Ectodermal cell (in vitro differentiated cells): Measurements from ENCODE around the gene NSF.
A peak's percentile ranks its signal among the peaks of the same experiment; 100 is the strongest.

Experiments
- H3K27ac ChIP-seq: 2 replicates; pipeline ENCODE4 v1.7.0; 2013; ENCODE audit warnings: mild to moderate bottlenecking, low read depth, low read length; ENCODE audit not compliant: insufficient read depth, poor library complexity, severe bottlenecking
- H3K27me3 ChIP-seq: 2 replicates; pipeline ENCODE4 v1.7.0; 2013; ENCODE audit warnings: mild to moderate bottlenecking, low read length; ENCODE audit not compliant: insufficient read depth, control insufficient read depth, poor library complexity, severe bottlenecking
- H3K36me3 ChIP-seq: one replicate; pipeline ENCODE4 v1.7.0; 2013; ENCODE audit warnings: low read length; ENCODE audit not compliant: control insufficient read depth, insufficient read depth
- H3K4me1 ChIP-seq: one replicate; pipeline ENCODE4 v1.7.0; 2013; ENCODE audit warnings: low read length; ENCODE audit not compliant: control insufficient read depth, insufficient read depth
- H3K4me3 ChIP-seq: 2 replicates; pipeline ENCODE4 v1.7.0; 2013; ENCODE audit warnings: low read depth, low read length, control low read depth; ENCODE audit not compliant: insufficient read depth
- H3K9me3 ChIP-seq: 2 replicates; pipeline ENCODE4 v1.7.0; 2013; ENCODE audit warnings: mild to moderate bottlenecking, low read length, moderate library complexity; ENCODE audit not compliant: control insufficient read depth
- WGBS, 2 experiments: methylation state at CpG; one replicate each; pipeline ENCODE4 v1.1.7; 2013; ENCODE audit warnings: missing lambda C conversion rate in 2 of 2; 5-methylcytosine and 5-hydroxymethylcytosine counted together

Gene NSF

DNA sequence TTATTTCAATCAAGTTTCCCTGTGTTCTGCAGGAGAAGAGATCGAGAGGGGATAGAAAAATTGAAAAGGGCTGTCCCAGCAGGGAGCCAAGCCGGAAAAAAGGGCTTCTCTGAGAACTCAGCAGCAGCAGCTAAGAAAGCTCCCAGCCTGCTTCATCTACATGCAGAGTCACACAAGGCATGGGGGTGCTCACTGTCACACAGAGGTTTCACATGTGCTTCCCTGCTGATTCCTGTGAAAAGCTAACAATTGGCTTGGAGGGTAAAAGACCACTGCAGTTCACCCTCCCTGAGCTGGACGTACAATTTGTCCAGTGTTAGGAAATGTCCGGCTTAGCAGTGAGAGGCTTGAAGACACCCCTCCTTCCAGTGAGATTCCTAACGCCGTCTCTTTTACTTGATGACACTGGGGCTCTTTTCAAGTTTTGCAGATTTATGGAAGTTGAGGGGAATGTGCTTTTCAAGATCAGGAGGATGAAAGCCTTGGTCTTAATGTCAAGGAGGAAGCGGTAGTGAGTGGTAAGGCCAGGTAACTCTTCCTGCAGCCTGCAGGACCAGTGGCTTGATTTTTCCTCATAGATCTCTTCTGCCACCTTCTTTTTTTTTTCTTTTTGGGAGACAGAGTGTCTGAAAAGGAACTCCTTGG, 142.4 kb downstream of the NSF start:
- 5 to 10% methylated on average over 7 of the region's 7 CpGs for WGBS, 2 experiments
- Histone ChIP-seq H3K9me3 (no peaks in the 10 kb centered on the region), H3K4me3 (peak overlapping the region; percentile 16), H3K27me3 (no peaks in the 10 kb centered on the region), H3K36me3 (no peaks in the 10 kb centered on the region), H3K27ac (peak overlapping the region; percentile 89), H3K4me1 (peaks cover 27% of the 10 kb centered on the region)

DNA sequence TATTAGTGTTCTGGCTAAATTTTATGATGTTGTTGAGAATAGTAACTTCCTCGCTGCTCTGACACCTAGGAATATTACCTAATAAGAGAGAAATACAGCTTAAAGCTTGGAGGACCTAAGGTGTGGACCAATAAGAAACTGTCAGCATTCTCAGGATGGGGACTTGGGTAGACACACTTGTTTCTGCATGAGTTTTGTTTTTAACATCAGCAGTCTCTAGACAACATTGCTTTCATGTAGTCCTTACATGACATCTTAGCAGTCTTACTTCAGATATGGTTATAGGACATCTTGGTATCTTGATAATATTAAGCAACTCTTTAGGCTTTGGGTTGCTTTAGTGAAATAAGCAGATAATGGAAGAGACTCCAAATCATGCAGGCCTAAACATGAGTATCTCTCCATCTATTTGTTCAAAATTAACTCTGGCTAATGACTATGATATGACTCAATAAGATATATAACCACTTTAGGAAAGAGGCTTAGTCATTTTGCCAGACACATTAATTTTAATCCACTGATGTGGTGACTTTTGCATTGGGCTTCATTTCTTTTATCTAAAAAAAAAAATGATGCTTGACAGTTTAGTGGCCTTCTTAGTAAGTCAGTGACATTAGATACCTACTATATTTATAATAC, 143.5 kb downstream of the NSF start:
- Histone ChIP-seq H3K9me3 (no peaks in the 10 kb centered on the region), H3K27ac (no peak overlapping the region), H3K27me3 (no peaks in the 10 kb centered on the region), H3K4me3 (no peak overlapping the region), H3K4me1 (peaks cover 27% of the 10 kb centered on the region), H3K36me3 (no peaks in the 10 kb centered on the region)
- WGBS, 2 experiments = 93 to 100% methylated on average over 1 of the region's 1 CpG

DNA sequence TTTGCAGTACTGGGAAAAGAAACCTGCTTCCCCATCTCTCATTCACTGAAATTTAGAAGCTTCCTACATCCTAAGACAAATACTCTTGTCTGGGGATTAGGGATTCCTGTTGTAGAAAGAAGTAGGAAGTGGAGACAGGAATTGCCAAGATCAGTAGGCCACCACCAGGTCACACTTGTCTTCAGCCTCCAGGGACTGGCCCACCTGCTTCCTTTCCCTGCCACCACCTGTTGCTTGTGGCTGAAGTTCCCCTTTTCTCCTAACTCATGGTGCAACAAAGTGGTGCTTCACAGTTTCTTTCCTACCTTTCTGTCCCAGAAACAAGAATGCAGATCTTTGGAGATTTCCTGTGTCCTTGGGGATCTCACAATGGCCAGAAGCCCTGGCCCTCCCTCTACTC, 145.6 kb downstream of the NSF start:
- Histone ChIP-seq H3K4me3 (no peak overlapping the region), H3K9me3 (no peaks in the 10 kb centered on the region), H3K27ac (no peak overlapping the region), H3K27me3 (no peaks in the 10 kb centered on the region), H3K36me3 (no peaks in the 10 kb centered on the region), H3K4me1 (peaks cover 27% of the 10 kb centered on the region)

DNA sequence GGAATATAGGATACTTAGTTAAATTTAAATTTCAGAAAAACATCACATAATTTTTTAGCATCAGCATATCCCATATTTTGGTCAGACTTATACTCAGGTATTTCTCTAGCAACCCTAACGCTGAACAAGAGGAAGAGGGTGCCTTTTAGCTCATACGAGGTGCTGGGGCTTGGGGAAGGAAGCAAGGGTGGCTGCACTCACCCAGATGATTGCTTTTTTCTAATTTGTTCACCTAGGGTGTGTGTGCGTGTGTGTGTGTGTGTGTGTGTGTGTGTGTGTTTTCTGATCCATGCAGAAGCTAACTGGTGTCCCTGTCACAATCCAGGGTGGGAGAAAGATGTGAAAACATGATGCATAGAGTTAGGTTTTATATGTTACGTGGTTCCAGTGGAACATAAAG, 146.9 kb downstream of the NSF start:
- H3K27ac ChIP-seq = no peak overlapping the region
- peaks cover 15% of the 10 kb centered on the region for H3K4me1 ChIP-seq
- WGBS, 2 experiments = 90 to 91% methylated on average over 4 of the region's 4 CpGs
- no peaks in the 10 kb centered on the region for H3K9me3 ChIP-seq
- no peaks in the 10 kb centered on the region for H3K36me3 ChIP-seq
- no peak overlapping the region for H3K4me3 ChIP-seq
- no peaks in the 10 kb centered on the region for H3K27me3 ChIP-seq

DNA sequence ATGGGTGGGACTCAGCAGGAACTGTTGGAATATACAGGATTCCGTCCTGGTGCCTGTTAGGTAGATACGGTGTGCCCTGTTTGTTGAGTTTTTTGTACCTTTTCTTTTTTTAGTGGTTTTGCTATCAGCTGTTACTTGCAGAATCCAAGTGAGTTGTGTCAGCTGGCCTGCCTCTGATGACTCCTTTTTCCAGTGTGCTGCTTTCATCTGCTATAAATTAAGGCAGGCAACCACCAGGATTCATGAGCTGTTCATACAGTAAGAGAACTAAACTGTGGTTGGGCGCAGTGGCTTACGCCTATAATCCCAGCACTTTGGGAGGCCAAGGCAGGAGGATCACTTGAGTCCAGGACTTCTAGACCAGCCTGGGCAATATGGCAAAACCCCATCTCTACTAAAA, 148.1 kb downstream of the NSF start:
- Histone ChIP-seq H3K4me1 (peaks cover 7% of the 10 kb centered on the region), H3K4me3 (no peak overlapping the region), H3K36me3 (no peaks in the 10 kb centered on the region), H3K27ac (no peak overlapping the region), H3K27me3 (no peaks in the 10 kb centered on the region), H3K9me3 (no peaks in the 10 kb centered on the region)
- WGBS, 2 experiments = 97 to 98% methylated on average over 4 of the region's 4 CpGs

DNA sequence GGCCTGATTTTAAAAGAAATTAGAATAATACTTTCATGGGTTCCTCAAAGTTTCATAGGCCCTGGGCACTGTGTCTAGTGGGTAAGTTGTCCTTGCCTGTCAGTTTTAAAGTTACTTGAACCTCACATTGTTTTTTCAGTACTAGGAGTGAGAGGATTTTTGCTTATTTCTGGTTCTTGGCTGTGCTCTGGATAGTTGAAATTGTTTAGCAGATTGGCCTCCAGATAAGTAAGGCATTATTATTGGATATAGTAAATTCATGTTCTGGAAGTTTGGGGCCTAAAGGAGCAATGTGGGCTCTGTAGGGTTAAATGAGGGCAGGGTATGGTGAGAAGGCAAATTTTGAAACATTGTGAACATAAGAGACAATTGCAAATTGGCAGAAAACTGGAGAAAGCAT, 149.5 kb downstream of the NSF start:
- Histone ChIP-seq H3K27ac (no peak overlapping the region), H3K27me3 (no peaks in the 10 kb centered on the region), H3K9me3 (no peaks in the 10 kb centered on the region), H3K36me3 (no peaks in the 10 kb centered on the region), H3K4me1 (peaks cover 7% of the 10 kb centered on the region), H3K4me3 (no peak overlapping the region)

DNA sequence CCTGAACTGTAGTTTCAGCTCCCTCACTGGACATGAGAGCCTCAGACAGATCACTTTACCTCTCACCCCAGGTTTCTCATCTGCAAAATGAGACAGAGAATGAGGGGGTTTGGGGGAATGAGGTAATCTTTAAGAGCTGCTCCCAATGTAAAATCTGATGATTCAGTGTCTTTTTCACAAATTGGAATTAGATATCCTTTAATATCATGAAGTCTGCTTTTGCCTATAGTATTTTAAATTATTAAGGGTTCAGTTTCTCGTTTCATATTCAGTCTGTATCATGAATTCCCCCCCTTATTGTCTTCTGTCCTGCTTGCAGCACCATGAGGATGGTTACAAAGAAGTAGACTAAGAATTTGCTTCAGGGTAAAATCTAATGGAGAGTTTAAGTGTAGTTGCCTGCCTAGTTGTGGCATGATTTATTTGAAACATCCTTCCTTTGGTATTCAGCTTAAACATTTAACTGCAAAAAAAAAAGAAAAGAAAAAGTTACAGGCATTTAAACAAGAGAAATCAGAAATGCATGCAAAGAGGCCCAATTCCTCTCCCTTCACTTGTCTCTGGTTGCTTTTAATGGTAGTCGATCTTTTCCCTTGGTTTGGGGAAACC, 150.8 kb downstream of the NSF start:
- Histone ChIP-seq H3K4me3 (no peak overlapping the region), H3K9me3 (no peaks in the 10 kb centered on the region), H3K4me1 (peaks cover 7% of the 10 kb centered on the region), H3K27me3 (no peaks in the 10 kb centered on the region), H3K36me3 (no peaks in the 10 kb centered on the region), H3K27ac (no peak overlapping the region)
- WGBS, 2 experiments = 94 to 100% methylated on average over 1 to 2 of the region's 2 CpGs

DNA sequence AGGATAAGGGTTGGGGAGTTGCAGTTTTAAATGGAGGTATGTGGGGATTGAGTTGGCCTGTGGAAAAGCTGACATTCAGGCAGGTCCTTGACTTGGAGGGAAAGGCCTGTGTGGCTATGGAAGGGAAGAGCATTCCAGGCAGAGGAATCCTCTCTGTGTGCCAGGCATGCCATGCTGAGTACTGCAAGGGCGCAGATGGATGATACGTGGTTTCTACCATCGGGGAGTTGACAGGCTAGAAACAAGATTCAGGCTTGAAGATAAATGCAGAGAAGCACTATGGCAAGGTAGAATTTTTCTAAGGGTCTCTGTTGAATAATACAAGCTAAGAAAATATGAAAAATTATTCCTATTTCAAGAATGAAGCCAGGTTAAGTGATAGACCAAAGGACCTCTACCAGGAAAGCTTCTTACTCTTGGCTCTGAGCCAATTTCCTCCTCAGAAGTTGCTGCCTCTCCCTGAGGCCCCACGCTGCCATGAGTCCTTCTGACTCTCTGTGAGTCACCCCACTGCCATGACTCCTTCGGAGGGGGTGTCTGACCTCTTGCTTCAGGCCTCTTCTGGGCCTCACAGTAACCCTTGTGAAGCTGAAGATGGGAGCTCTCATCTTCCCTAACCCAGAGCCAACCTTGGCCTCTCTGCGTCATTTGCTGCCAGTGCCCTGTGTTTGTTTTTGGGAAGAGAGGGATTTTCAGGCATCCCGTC, 152.2 kb downstream of the NSF start:
- Histone ChIP-seq H3K36me3 (no peaks in the 10 kb centered on the region), H3K27ac (no peak overlapping the region), H3K27me3 (no peaks in the 10 kb centered on the region), H3K9me3 (no peaks in the 10 kb centered on the region), H3K4me3 (no peak overlapping the region), H3K4me1 (peaks cover 7% of the 10 kb centered on the region)
- 88 to 93% methylated on average over 7 of the region's 7 CpGs for WGBS, 2 experiments

DNA sequence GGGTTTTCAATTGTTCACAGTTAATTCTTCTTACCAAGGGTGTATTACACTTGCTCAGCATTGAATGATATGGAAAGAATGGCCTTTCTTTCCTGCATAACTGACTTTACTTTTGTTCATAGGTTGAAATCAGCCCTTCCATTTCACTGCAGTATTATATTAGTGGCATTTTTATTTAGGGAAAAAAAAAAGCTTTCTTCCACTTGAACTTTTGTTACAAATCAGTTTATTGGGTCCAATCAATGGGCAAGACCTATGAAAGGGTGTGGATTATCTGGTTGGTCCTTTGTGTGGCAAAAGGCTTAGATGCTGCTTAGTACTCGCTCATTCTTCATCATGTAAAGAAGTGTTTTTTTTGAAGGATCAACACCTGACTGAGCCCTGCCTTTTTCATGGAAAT, 154.0 kb downstream of the NSF start:
- H3K27me3 ChIP-seq = no peaks in the 10 kb centered on the region
- H3K36me3 ChIP-seq = no peaks in the 10 kb centered on the region
- peaks cover 7% of the 10 kb centered on the region for H3K4me1 ChIP-seq
- H3K9me3 ChIP-seq = no peaks in the 10 kb centered on the region
- H3K27ac ChIP-seq = no peak overlapping the region
- WGBS, 2 experiments = 84 to 88% methylated on average over 1 of the region's 1 CpG
- H3K4me3 ChIP-seq = no peak overlapping the region

DNA sequence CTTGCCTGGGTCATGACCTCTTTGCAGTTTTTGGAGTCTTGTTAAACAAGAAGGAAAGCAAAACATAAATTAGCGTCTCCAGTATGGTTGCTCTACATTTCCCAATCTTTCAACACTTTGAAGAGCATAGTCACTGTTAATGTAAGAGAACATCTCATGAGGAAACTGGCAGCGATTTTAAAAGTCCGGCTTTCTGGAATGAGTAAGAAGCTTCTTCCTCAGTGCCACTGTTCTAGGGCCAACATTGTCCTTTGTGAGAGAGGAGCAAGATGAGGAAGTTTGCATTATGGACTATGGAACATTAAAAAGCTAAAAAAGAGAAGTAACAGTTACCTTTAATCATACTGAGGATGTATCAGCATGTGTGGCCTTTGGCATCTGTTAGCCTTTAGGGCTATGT, 154.9 kb downstream of the NSF start:
- no peaks in the 10 kb centered on the region for H3K9me3 ChIP-seq
- 93 to 95% methylated on average over 3 of the region's 3 CpGs for WGBS, 2 experiments
- no peak overlapping the region for H3K27ac ChIP-seq
- H3K4me3 ChIP-seq = no peak overlapping the region
- H3K4me1 ChIP-seq = peaks cover 7% of the 10 kb centered on the region
- no peaks in the 10 kb centered on the region for H3K27me3 ChIP-seq
- no peaks in the 10 kb centered on the region for H3K36me3 ChIP-seq
